Measurements from ENCODE around the gene EFHD2.

EFHD2 gene

GRCh38 chr1:15440357-15440756 lies 30.7 kb downstream of the EFHD2 start:
- no peaks in the 10 kb centered on the region for H3K4me1 Mint-ChIP-seq
- no peak overlapping the region for H3K27ac Mint-ChIP-seq
- ATAC-seq (ENCODE audit: low read depth) (no peak), DNase-seq (ENCODE audit: low spot score in 2 of 2) (no peak)
- H3K36me3 Mint-ChIP-seq: no peaks in the 10 kb centered on the region
- H3K4me3 Mint-ChIP-seq: no peak overlapping the region
- peaks cover 6% of the 10 kb centered on the region for H3K27me3 Mint-ChIP-seq
- H3K9me3 Mint-ChIP-seq: no peaks in the 10 kb centered on the region

GRCh38 chr1:15441247-15441646 lies 31.6 kb downstream of the EFHD2 start:
- Mint-ChIP-seq H3K36me3 (no peaks in the 10 kb centered on the region), H3K27me3 (peaks cover 11% of the 10 kb centered on the region)

GRCh38 chr1:15442119-15442518 lies 32.4 kb downstream of the EFHD2 start:
- DNase-seq (ENCODE audit: low spot score in 2 of 2) (no peak), ATAC-seq (ENCODE audit: low read depth) (no peak)
- H3K9me3 Mint-ChIP-seq: no peaks in the 10 kb centered on the region
- no peak overlapping the region for H3K4me3 Mint-ChIP-seq
- no peak overlapping the region for H3K27ac Mint-ChIP-seq
- H3K27me3 Mint-ChIP-seq: peaks cover 14% of the 10 kb centered on the region
- H3K36me3 Mint-ChIP-seq: no peaks in the 10 kb centered on the region
- no peaks in the 10 kb centered on the region for H3K4me1 Mint-ChIP-seq

More at GRCh38 chr1:15441247-15441646, 31.6 kb downstream of the EFHD2 start:
- H3K4me3 Mint-ChIP-seq: no peak overlapping the region
- H3K9me3 Mint-ChIP-seq: no peaks in the 10 kb centered on the region
- H3K4me1 Mint-ChIP-seq: no peaks in the 10 kb centered on the region
- no peak for DNase-seq (ENCODE audit: low spot score in 2 of 2)
- ATAC-seq (ENCODE audit: low read depth): no peak
- no peak overlapping the region for H3K27ac Mint-ChIP-seq

GRCh38 chr1:15442759-15443158 lies 33.1 kb downstream of the EFHD2 start:
- Mint-ChIP-seq H3K9me3 (no peaks in the 10 kb centered on the region), H3K27ac (no peak overlapping the region), H3K36me3 (no peaks in the 10 kb centered on the region), H3K4me3 (no peak overlapping the region), H3K4me1 (no peaks in the 10 kb centered on the region), H3K27me3 (peaks cover 17% of the 10 kb centered on the region)
- DNase-seq (ENCODE audit: low spot score in 2 of 2) (no peak), ATAC-seq (ENCODE audit: low read depth) (no peak)

GRCh38 chr1:15443281-15443680 lies 33.6 kb downstream of the EFHD2 start:
- Mint-ChIP-seq H3K36me3 (no peaks in the 10 kb centered on the region), H3K27ac (no peak overlapping the region), H3K9me3 (no peaks in the 10 kb centered on the region), H3K4me1 (no peaks in the 10 kb centered on the region), H3K27me3 (peaks cover 17% of the 10 kb centered on the region), H3K4me3 (no peak overlapping the region)
- ATAC-seq (ENCODE audit: low read depth): no peak
- no peak for DNase-seq (ENCODE audit: low spot score in 2 of 2)

- Mint-ChIP-seq H3K27ac (no peak overlapping the region), H3K9me3 (no peaks in the 10 kb centered on the region), H3K4me1 (no peaks in the 10 kb centered on the region), H3K27me3 (peaks cover 17% of the 10 kb centered on the region), H3K36me3 (peaks cover 3% of the 10 kb centered on the region), H3K4me3 (no peak overlapping the region)
- DNase-seq (ENCODE audit: low spot score in 2 of 2) (no peak), ATAC-seq (ENCODE audit: low read depth) (no peak)
Measured at GRCh38 chr1:15444468-15445389, 35.0 kb downstream of the EFHD2 start.

GRCh38 chr1:15445390-15446122 lies 35.9 kb downstream of the EFHD2 start:
- peaks cover 17% of the 10 kb centered on the region for H3K27me3 Mint-ChIP-seq
- H3K4me1 Mint-ChIP-seq: no peaks in the 10 kb centered on the region
- ATAC-seq (ENCODE audit: low read depth): no peak
- H3K9me3 Mint-ChIP-seq: no peaks in the 10 kb centered on the region
- peaks cover 4% of the 10 kb centered on the region for H3K36me3 Mint-ChIP-seq
- no peak overlapping the region for H3K27ac Mint-ChIP-seq
- H3K4me3 Mint-ChIP-seq: no peak overlapping the region
- no peak for DNase-seq (ENCODE audit: low spot score in 2 of 2)

- H3K9me3 Mint-ChIP-seq: peaks cover 4% of the 10 kb centered on the region
Measured at GRCh38 chr1:15446212-15446611, 36.5 kb downstream of the EFHD2 start.

GRCh38 chr1:15448877-15449462 lies 39.3 kb downstream of the EFHD2 start:
- DNase-seq (ENCODE audit: low spot score in 2 of 2): no peak
- peaks cover 4% of the 10 kb centered on the region for H3K36me3 Mint-ChIP-seq
- H3K4me3 Mint-ChIP-seq: no peak overlapping the region
- no peak overlapping the region for H3K27ac Mint-ChIP-seq
- peaks cover 15% of the 10 kb centered on the region for H3K27me3 Mint-ChIP-seq
- ATAC-seq (ENCODE audit: low read depth): no peak
- peaks cover 4% of the 10 kb centered on the region for H3K9me3 Mint-ChIP-seq
- H3K4me1 Mint-ChIP-seq: no peaks in the 10 kb centered on the region

More at GRCh38 chr1:15446212-15446611, 36.5 kb downstream of the EFHD2 start:
- no peak for ATAC-seq (ENCODE audit: low read depth)
- no peak for DNase-seq (ENCODE audit: low spot score in 2 of 2)
- Mint-ChIP-seq H3K4me1 (no peaks in the 10 kb centered on the region), H3K4me3 (no peak overlapping the region), H3K36me3 (peaks cover 4% of the 10 kb centered on the region), H3K27me3 (peaks cover 18% of the 10 kb centered on the region), H3K27ac (no peak overlapping the region)

GRCh38 chr1:15449567-15449966 lies 39.9 kb downstream of the EFHD2 start:
- DNase-seq (ENCODE audit: low spot score in 2 of 2) (no peak), ATAC-seq (ENCODE audit: low read depth) (no peak)
- Mint-ChIP-seq H3K36me3 (peaks cover 4% of the 10 kb centered on the region), H3K4me3 (no peak overlapping the region), H3K27me3 (peaks cover 16% of the 10 kb centered on the region), H3K9me3 (peaks cover 4% of the 10 kb centered on the region), H3K4me1 (no peaks in the 10 kb centered on the region), H3K27ac (no peak overlapping the region)

GRCh38 chr1:15451014-15451722 lies 41.5 kb downstream of the EFHD2 start:
- ATAC-seq (ENCODE audit: low read depth) (no peak), DNase-seq (ENCODE audit: low spot score in 2 of 2) (no peak)
- Mint-ChIP-seq H3K27ac (no peak overlapping the region), H3K27me3 (peaks cover 14% of the 10 kb centered on the region), H3K9me3 (peaks cover 4% of the 10 kb centered on the region), H3K4me3 (no peak overlapping the region), H3K4me1 (no peaks in the 10 kb centered on the region), H3K36me3 (peaks cover 4% of the 10 kb centered on the region)

GRCh38 chr1:15452216-15452615 lies 42.5 kb downstream of the EFHD2 start:
- no peaks in the 10 kb centered on the region for H3K4me1 Mint-ChIP-seq
- H3K27me3 Mint-ChIP-seq: peaks cover 16% of the 10 kb centered on the region
- peaks cover 4% of the 10 kb centered on the region for H3K36me3 Mint-ChIP-seq
- peaks cover 4% of the 10 kb centered on the region for H3K9me3 Mint-ChIP-seq
- DNase-seq (ENCODE audit: low spot score in 2 of 2) (no peak), ATAC-seq (ENCODE audit: low read depth) (no peak)
- H3K27ac Mint-ChIP-seq: no peak overlapping the region
- no peak overlapping the region for H3K4me3 Mint-ChIP-seq

- DNase-seq (ENCODE audit: low spot score in 2 of 2) (no peak), ATAC-seq (ENCODE audit: low read depth) (no peak)
- H3K9me3 Mint-ChIP-seq: peaks cover 4% of the 10 kb centered on the region
- H3K4me3 Mint-ChIP-seq: no peak overlapping the region
- no peaks in the 10 kb centered on the region for H3K4me1 Mint-ChIP-seq
- peaks cover 4% of the 10 kb centered on the region for H3K36me3 Mint-ChIP-seq
- peaks cover 15% of the 10 kb centered on the region for H3K27me3 Mint-ChIP-seq
- H3K27ac Mint-ChIP-seq: no peak overlapping the region
Measured at GRCh38 chr1:15452866-15453571, 43.3 kb downstream of the EFHD2 start.
